Left lung (tissue), 10 donors: ENCODE measurements around the gene ADCY3. TPM values are rescaled to one million over a fixed set of nuclear protein-coding genes. Genes with fewer than 3 reads are reported as not detected.

Source experiments
- ATAC-seq: fragments of 200-7000 bp; cut with Tn5 transposase; one replicate; pipeline ENCODE4 v1.9.1; 2020; ENCODE audit warnings: moderate library complexity
- DNase-seq, 4 donors: peaks; one replicate each; pipeline ENCODE4 v3.0.0-alpha.2; 2013 to 2020
- H3K27ac ChIP-seq, 2 donors: fragments of 200-600 bp; sonication (generic) in 1 of 2; one replicate each; pipeline versions ENCODE4 v1.5.0 to v1.8.0; 2020 to 2021
- H3K27me3 ChIP-seq, 2 donors: fragments of 200-600 bp; sonication (generic) in 1 of 2; one replicate each; pipeline versions ENCODE4 v1.5.0 to v1.8.0; 2020 to 2021
- H3K36me3 ChIP-seq, 2 donors: fragments of 200-600 bp; sonication (generic) in 1 of 2; one replicate each; pipeline versions ENCODE4 v1.5.0 to v1.8.0; 2020 to 2021
- H3K4me1 ChIP-seq, 2 donors: fragments of 200-600 bp; one replicate each; pipeline ENCODE4 v1.8.0; 2021
- H3K4me3 ChIP-seq, 2 donors: fragments of 200-600 bp; sonication (generic) in 1 of 2; one replicate each; pipeline versions ENCODE4 v1.5.0 to v1.8.0; 2020 to 2021; ENCODE audit warnings: mild to moderate bottlenecking in 1 of 2
- H3K9me3 ChIP-seq, 2 donors: fragments of 200-600 bp; sonication (generic) in 1 of 2; one replicate each; pipeline versions ENCODE4 v1.5.0 to v1.8.0; 2020 to 2021
- intact Hi-C, 2 donors: fragments of 100-400 bp; cut with DNase I; formaldehyde crosslinking; loops; one replicate each; pipeline versions ENCODE4 v1.11.2 to v1.14.2; 2022
- polyA plus RNA-seq, 6 donors: library from polyadenylated mRNA; unstranded; fragments of 120-200 nt; gene quantifications; one replicate each; pipeline ENCODE4 v1.2.1, GENCODE V29; 2013; ENCODE audit not compliant: insufficient read length in 6 of 6
- total RNA-seq, 2 donors: library from RNA; stranded (reverse); fragmentation: NEBNext Ultra II Directional; extraction: Animal tissue kit (Norgen Biotek cat#: 25700); gene quantifications; one replicate each; pipeline ENCODE4 v1.2.1, GENCODE V29; 2021
- TF ChIP-seq, protein P1 (sequence below), 2 donors: fragments of 200-600 bp; sonication (generic) in 1 of 2; IDR thresholded peaks; one replicate each; pipeline versions ENCODE4 v1.5.0 to v1.8.0; 2021; ENCODE audit warnings: antibody characterized with exemption in 2 of 2
- donor health status: DM: no; HTN: yes; CAD: no.
- donor health status: DM: no; HTN: no; CAD: no.

The ADCY3 gene
- total and polyA plus RNA-seq, 8 donors, result 31.4 to 50.5 (median 38.8) TPM

DNA sequence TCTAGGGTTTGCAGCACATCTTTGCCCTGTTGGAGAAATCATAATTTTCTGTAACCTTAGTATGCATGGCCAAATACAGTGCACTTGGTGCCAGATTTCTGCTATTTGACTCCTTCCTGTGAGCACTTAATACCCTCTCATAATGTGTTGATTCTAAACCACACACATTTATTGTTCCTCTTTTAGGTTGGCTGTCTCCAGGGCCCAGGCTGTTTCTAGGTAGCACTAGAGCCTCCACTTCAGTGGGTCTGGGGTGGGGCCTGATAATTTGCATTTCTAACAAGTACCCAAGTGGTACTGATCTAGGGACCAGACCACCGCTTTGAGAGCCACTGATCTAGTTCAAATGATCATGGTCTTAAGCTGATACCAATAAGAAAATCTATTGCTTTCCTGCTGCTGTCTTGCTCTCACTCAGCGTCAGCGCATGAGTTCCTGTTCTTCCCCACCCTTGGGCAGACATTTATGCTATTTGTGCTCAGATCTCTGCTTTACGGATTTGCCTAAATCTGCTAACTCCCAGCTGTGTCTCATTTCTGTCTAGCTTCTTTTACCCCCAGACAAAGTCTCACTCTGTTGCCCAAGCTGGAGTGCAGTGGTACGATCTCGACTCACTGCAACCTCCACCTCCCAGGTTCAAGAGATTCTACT is 134.2 kb downstream of the ADCY3 start:
- Histone ChIP-seq H3K27ac (peak overlapping the region; percentile 45 to 76), H3K4me3 (no peak overlapping the region), H3K9me3 (no peaks in the 10 kb centered on the region), H3K36me3 (peaks cover 0 to 12% of the 10 kb centered on the region in 2 donors), H3K4me1 (peaks cover 0 to 8% of the 10 kb centered on the region in 2 donors), H3K27me3 (no peaks in the 10 kb centered on the region)
- DNase-seq (peak in 2 of 4 donors; percentile 58 to 66), ATAC-seq (peak; percentile 95)
- intact Hi-C loops, result no loop called here
- TF ChIP-seq, protein P1, sequence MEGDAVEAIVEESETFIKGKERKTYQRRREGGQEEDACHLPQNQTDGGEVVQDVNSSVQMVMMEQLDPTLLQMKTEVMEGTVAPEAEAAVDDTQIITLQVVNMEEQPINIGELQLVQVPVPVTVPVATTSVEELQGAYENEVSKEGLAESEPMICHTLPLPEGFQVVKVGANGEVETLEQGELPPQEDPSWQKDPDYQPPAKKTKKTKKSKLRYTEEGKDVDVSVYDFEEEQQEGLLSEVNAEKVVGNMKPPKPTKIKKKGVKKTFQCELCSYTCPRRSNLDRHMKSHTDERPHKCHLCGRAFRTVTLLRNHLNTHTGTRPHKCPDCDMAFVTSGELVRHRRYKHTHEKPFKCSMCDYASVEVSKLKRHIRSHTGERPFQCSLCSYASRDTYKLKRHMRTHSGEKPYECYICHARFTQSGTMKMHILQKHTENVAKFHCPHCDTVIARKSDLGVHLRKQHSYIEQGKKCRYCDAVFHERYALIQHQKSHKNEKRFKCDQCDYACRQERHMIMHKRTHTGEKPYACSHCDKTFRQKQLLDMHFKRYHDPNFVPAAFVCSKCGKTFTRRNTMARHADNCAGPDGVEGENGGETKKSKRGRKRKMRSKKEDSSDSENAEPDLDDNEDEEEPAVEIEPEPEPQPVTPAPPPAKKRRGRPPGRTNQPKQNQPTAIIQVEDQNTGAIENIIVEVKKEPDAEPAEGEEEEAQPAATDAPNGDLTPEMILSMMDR (IDR thresholded peaks at IDR 0.05), result no peak

DNA sequence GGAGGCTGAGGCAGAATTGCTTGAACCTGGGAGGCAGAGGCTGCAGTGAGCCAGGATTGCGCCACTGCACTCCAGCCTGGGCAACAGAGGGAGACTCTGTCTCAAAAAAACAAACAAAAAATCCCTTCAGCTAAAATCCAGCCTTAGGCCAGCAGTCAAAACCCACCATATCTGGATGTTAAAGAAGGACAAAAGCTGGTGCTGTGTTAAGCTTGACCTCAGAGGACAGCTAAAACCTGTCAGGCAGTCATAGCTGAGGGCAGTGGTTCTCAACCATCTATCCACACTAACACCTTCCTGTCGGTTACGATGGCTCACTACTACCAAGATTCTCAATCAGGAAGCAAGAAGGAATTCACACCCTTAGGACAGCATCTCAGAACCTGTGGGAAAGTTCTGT is 136.4 kb downstream of the ADCY3 start:
- ATAC-seq (no peak), DNase-seq (no peak)
- Histone ChIP-seq H3K4me1 (peaks cover 0 to 17% of the 10 kb centered on the region in 2 donors), H3K36me3 (no peaks in the 10 kb centered on the region), H3K27ac (no peak overlapping the region), H3K27me3 (no peaks in the 10 kb centered on the region), H3K4me3 (no peak overlapping the region), H3K9me3 (no peaks in the 10 kb centered on the region)
- intact Hi-C loops, result no loop called here
- TF ChIP-seq, protein P1 (IDR thresholded peaks at IDR 0.05), result no peak

DNA sequence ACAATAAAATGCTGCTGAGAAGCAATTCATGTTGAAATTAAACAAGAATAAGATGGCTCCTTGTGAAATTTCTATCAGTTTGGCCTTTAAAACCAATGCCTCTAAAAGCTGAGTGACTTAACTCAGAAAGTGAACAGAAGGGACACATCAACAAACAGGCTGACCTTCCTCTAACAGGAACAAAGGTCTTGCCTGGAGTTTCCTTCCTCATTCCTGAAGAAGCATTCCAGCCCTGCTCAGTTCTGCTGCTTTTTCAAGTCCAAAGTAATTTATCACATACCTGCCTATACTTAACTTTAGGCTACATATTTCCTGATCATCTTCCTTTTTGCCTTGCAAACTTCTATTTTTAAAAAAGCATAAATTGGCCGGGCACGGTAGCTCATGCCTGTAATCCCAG is 140.9 kb downstream of the ADCY3 start:
- Histone ChIP-seq H3K9me3 (no peaks in the 10 kb centered on the region), H3K4me1 (peaks cover 0 to 10% of the 10 kb centered on the region in 2 donors), H3K27me3 (no peaks in the 10 kb centered on the region), H3K36me3 (no peaks in the 10 kb centered on the region), H3K27ac (no peak overlapping the region), H3K4me3 (no peak overlapping the region)
- intact Hi-C loops, result no loop called here
- DNase-seq (no peak), ATAC-seq (peak; percentile 88)
- TF ChIP-seq, protein P1 (IDR thresholded peaks at IDR 0.05), result no peak

DNA sequence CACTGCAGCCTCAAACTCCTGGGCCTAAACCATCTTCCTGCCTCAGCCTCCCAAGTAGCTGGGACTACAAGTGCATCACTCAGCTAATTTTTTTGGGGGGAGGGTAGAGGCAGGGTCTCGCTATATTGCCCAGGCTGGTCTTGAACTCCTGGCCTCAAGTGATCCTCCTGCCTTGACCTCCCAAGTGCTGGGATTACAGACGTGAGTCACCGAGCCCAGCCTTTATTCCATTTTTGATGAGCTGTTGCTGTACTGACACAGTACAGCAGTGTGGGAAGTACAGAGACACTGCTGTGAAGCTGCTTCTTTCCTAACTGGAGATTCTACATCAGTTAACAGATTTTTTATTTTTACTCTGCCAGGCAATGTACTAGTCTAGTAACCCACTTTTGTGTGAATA is 145.7 kb downstream of the ADCY3 start:
- H3K27ac ChIP-seq, result no peak overlapping the region
- H3K9me3 ChIP-seq, result no peaks in the 10 kb centered on the region
- H3K27me3 ChIP-seq, result no peaks in the 10 kb centered on the region
- TF ChIP-seq, protein P1 (IDR thresholded peaks at IDR 0.05), result no peak
- peaks cover 0 to 14% of the 10 kb centered on the region in 2 donors for H3K36me3 ChIP-seq
- H3K4me3 ChIP-seq, result no peak overlapping the region
- peaks cover 0 to 7% of the 10 kb centered on the region in 2 donors for H3K4me1 ChIP-seq
- no peak for ATAC-seq
- DNase-seq, result no peak
- intact Hi-C loops, result no loop called here

DNA sequence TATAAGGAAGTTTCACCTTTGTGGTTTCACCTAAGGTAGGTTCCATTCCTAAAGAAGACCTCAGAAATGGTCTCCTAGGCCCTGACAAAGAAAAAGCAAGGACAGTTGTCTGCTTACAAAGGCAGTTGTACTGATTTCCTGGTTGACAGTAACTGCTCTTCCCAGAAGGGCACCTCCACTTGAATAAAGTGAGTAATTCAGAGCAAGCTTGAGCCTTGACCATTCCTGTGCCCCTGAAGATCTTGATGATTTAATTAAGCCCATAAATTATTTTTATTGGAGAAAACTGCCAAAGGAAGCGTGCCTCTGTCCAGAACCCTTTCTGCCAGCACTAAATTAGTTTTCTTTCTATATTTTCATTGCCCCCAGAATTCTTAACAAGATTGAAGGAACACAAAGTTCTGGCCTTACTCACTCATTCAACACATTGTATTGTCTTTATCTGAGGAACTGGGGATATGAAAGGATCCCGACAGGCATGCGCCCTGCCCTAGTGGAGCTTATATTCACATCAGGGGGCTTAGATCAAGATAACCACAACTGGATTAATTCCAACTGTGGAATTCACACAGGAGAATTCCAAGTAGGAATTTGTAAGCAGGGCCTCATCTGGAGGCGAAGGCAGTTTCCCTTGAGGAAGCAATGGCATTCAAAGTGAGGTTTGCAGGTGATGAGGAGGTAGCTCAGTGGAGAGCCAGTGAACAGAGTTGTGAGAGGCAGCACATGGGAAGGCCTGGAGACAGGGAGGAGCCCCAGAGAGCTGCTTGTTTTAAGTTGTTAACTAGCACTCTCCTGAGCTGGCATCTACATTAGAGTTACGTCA is 148.1 kb downstream of the ADCY3 start:
- Histone ChIP-seq H3K4me1 (no peaks in the 10 kb centered on the region), H3K27ac (no peak overlapping the region), H3K36me3 (peaks cover 0 to 28% of the 10 kb centered on the region in 2 donors), H3K27me3 (no peaks in the 10 kb centered on the region), H3K4me3 (no peak overlapping the region), H3K9me3 (no peaks in the 10 kb centered on the region)
- TF ChIP-seq, protein P1 (IDR thresholded peaks at IDR 0.05), result no peak
- intact Hi-C loops, result no loop called here
- DNase-seq (peak in 1 of 4 donors; percentile 71), ATAC-seq (peak; percentile 95)
